GM19324 (cell line): ENCODE results near the gene TBX1.
"Not testable (repeated sequence)": the region's sequence is repeated elsewhere in the genome, so short reads cannot be mapped to it uniquely, and the experiment has no call there.

Source experiments
- ATAC-seq: cut with Tn5 transposase; IDR thresholded peaks from one replicate; pipeline ENCODE4 v1.9.1; 2021; ENCODE audit warnings: mild to moderate bottlenecking, moderate library complexity; ENCODE audit not compliant: unreplicated experiment, low FRiP score

The TBX1 gene

GRCh38 chr22:19722982-19723231 is 37.7 kb upstream of the TBX1 start:
- ATAC-seq, result no peak

- no peak for ATAC-seq
Measured at GRCh38 chr22:19723232-19723982, 37.2 kb upstream of the TBX1 start, which contains the start of gene GP1BB. GP1BB (plus strand) TSS chr22:19723539; CDS start chr22:19723570, 31 bp downstream.

DNA sequence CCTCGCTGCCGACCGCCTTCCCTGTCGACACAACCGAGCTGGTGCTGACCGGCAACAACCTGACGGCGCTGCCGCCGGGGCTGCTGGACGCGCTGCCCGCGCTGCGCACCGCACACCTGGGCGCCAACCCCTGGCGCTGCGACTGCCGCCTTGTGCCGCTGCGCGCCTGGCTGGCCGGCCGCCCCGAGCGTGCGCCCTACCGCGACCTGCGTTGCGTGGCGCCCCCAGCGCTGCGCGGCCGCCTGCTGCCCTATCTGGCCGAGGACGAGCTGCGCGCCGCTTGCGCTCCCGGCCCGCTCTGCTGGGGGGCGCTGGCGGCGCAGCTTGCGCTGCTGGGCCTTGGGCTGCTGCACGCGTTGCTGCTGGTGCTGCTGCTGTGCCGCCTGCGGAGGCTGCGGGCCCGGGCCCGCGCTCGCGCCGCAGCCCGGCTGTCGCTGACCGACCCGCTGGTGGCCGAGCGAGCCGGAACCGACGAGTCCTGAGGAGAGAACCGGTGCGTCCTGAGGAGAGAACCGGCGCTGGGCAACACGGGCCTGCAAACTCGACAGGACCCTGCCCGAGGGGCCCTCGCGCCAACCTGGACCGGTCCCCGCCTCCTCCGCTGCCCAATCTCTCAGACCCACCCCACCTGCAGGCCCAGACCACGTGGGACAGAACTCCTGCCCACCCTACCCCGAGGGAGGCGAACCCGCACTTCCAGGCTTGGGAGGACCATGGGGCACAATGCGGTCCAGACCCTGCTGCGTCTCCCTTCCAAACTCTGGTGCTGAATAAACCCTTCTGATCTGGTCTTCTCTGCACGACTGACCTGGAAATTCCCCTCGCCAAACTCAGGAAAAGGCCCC is 36.4 kb upstream of the TBX1 start:
- ATAC-seq, result no peak

GRCh38 chr22:19724927-19725661 is 35.5 kb upstream of the TBX1 start:
- ATAC-seq, result no peak

DNA sequence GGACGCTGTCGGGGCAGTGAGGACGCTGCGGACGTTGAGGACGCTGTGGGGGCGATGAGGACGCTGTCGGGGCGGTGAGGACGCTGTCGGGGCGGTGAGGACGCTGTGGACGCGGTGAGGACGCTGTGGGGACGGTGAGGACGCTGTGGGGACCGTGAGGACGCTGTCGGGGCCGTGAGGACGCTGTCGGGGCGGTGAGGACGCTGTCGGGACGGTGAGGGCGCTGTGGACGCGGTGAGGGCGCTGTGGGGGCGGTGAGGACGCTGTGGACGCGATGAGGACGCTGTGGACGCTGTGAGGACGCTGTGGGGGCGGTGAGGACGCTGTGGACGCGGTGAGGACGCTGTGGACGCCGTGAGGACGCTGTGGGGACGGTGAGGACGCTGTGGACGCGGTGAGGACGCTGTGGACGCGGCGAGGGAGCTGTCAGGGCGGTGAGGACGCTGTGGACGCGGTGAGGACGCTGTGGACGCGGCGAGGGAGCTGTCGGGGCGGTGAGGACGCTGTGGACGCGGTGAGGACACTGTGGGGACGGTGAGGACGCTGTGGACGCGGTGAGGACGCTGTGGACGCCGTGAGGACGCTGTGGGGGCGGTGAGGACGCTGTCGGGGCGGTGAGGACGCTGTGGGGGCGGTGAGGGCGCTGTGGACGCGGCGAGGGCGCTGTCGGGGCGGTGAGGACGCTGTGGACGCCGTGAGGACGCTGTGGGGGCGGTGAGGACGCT is 34.4 kb upstream of the TBX1 start:
- not testable (repeated sequence) for ATAC-seq

DNA sequence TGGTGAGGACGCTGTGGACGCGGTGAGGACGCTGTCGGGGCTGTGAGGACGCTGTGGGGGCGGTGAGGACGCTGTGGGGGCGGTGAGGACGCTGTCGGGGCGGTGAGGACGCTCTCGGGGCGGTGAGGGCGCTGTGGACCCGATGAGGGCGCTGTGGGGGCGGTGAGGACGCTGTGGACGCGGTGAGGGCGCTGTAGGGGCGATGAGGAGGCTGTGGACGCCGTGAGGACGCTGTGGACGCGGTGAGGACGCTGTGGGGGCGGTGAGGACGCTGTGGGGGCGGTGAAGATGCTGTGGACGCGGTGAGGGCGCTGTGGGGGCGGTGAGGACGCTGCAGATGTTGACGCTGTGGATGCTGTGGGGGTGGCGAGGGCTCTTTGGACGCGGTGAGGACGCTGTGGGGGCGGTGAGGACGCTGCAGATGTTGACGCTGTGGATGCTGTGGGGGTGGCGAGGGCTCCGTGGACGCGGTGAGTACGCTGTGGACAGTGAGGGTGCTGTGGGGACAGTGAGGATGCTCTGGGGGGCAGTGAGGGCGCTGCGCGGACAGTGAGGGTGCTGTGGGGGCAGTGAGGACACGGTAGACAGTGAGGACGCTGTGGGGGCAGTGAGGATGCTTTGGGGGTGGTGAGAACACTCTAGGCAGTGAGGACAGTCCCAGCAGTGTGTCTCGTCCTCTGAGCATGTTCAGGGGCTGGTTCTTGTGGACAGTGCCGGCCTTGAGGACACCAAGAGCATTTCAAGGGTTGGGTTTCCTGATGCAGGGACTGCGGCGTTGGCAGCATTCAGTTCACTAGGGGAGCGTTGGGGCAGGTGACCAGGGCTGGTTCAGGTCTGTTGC is 33.0 kb upstream of the TBX1 start:
- ATAC-seq, result no peak

GRCh38 chr22:19728271-19728670 is 32.3 kb upstream of the TBX1 start:
- ATAC-seq, result no peak

GRCh38 chr22:19728836-19729235 is 31.7 kb upstream of the TBX1 start:
- ATAC-seq, result no peak

GRCh38 chr22:19729507-19729906 is 31.1 kb upstream of the TBX1 start:
- no peak for ATAC-seq

DNA sequence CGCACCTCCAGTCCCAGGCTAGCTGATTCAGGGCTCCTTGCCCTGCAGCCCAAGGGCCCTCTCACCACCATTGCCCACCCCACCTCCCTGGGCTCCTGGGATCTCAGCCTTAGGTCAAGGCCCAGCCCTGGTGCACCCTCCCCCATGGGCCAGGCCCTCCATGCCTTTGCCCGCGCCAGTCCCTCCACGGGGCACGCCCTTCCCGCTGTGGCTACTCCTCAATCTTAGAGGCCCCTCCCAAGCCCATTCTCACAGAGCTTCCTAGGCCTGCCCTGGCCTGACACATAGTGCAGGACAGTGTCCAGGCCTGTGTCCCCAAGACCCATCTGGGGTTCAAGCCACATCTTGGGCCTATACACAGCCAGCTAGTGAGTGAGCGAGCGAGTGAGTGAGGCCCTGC is 30.4 kb upstream of the TBX1 start:
- ATAC-seq, result no peak

DNA sequence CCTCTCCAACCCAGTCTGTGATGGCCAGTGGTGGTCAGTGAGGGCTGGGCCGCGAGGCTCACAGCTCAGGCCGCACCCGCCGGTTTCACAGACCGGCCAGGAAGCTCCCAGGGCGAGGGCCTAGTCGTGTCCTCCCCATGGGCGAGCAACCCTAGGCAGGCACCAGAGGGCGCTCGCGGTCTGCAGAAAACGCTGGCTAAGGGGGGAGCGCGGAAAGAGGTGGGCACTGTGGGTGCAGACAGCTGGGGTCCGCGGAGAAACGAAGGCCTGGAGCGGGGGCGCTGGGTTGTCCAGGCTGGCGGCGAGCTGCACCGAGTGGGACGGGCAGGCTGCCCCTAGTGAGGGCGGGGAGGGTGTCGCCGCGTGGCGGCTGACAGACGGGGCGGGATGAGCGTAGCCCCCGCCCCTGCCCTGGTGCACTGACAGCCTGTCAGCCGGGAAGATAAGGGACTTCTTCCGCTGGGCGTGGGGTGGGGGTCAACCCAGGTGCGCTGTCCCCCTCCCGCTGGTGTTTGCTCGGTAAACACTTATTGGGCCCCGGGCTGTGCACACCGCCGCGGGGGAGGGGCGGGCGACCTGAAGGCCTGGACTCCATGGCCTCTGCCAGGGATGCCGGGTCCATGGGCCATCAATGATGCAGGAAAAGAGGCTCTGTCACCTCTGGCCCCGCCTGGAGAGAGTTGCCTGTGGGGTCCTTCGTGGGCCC is 29.8 kb upstream of the TBX1 start:
- no peak for ATAC-seq

DNA sequence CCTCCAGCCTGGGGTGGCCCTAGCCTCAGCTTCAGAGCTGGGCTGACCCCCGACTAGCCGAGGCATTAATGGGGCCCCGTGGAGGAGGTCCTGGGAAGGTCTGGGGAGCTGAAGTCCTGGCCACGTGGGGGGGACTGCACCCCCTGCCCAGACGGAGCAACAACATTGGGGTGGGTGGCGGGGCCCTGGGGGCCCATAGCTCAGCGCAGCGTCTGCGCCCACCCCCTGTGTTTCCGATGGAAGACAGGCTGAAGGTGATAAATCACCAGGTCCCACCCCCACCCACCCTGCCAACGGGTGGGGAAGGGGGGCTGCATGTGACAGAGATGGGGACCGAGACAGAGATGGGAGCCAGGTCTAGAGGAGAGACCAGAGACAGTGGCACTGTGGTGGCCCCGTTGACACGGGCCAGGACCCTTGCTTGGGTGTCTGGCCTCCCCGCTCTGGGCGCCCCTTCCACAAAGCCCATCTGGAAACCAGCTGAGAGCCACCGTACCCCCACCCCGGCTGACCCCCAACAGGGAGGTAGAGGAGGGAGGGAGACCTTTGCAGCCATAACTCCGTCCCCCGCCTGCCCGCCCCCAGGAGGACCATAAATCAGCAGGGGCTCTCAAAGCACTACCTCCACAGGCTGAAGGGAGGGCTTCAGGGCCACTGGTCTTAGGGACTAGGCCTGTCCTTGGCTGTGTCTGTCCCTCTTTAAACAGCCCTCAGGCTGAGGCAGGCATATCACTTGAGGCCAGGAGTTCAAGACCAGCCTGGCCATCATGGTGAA is 29.0 kb upstream of the TBX1 start:
- ATAC-seq, result no peak

DNA sequence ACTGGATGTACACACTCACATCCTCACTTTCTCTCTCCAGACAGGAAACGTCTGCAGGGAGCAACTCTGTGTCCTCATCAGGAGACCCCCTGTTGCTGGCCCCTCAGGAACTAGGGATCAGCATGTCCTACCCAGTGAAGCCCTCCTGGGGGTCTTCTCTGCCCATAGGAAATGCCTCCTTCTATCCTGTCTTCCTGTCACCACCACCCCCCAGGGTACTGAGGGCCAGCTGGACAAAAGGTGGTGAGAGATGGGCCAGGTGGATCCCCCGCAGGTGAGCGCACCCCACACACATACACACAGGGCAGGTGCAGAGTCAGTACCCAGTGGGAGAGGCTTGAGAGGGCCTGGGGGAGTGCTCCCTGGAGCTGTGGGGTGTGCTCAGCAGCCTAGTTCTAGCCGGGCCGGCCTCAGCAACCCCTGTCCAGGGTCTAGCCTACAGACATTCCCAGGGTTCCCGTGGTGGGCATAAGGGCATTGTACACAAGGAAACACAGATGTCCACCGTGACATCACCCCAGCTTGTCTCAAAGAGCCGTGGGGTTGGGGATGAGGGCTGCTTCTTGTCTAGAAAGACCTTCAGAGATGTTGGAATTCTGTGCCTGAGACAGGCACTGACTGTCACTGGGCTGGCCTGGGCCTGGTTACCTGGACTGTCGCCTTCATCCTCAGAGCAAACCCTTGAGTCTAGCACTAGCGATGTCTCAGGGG is 28.0 kb upstream of the TBX1 start:
- no peak for ATAC-seq

GRCh38 chr22:19733755-19734154 is 26.8 kb upstream of the TBX1 start:
- ATAC-seq, result no peak

GRCh38 chr22:19734163-19734562 is 26.4 kb upstream of the TBX1 start:
- ATAC-seq, result no peak

- no peak for ATAC-seq
Measured at GRCh38 chr22:19734837-19735382, 25.7 kb upstream of the TBX1 start.

DNA sequence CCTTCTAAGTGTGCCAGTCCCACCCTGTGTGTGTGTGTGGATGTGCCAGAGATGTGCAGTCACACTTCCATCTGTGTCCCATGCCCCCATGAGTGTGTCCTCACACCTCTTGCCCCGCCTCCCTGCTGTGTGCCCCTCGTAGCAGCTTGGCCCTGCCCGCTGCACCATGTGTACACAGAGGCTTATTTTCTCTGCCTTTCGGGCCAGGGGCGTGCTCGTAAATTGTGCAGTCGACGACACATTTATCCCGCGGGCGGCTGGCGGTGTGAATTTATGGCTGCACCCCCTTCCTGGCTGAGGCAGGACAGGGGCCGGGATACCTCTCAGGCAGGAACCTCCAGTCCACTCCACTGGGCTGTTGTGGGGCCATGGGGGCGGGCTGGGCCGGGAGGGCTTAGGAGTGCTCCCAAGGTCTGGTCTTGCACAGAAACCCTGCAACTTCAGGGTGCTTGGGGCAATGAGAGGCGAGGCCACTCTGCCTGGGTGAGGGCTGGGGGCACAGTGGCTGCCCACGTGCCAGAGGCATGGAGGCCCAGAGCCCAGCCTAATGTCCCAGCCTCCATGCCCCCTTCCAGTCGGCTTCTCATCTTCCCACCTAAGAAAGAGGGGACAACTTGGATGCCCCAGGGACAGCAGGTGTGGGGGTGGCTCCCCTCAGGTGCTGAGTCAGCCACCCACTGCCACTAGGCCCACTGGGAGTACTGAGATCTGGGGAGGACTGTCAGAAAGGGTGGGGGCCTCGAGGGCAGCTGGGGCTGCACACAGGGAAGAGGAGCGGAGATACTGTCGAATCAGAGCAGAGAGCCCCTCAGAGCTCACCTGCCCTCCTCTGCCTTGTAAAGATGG is 24.7 kb upstream of the TBX1 start:
- no peak for ATAC-seq
